ENCODE results near the gene RFC4. TPM values are rescaled to one million over a fixed set of nuclear protein-coding genes. Genes with fewer than 3 reads are reported as not detected.

RFC4 gene
- total RNA-seq, 1 experiment from 2014 or later, result 70.7 TPM

GRCh38 chr3:186750316-186750715, 56.0 kb downstream of the RFC4 start:
- ChIA-PET POLR2A (interaction anchor here (0.7 kb wide), 1 partner anchor 30 kb away, joined by 5 read pairs; no protein-coding TSS in a partner anchor), CTCF (no interaction called here)
- in situ Hi-C loops (cut with HindIII; ENCODE audit: low pct_unique_long_range_greater_than_20kb, low sequenced_read_pairs) (no loop called here), intact Hi-C loops (cut with micrococcal nuclease; ENCODE audit: unreplicated experiment) (no loop called here)
- Histone ChIP-seq H3K27me3 (ENCODE audit: control insufficient read depth, insufficient read depth, low read length) (no peaks in the 10 kb centered on the region), H3K4me1 (ENCODE audit: control insufficient read depth, insufficient read depth, low read length) (peaks cover 3% of the 10 kb centered on the region; the same call in 1 of the 2 replicates), H3K27ac (ENCODE audit: low read length) (no peak overlapping the region), H3K4me3 (ENCODE audit: low read depth in 2 of 2, low read length in 2 of 2) (no peak overlapping the region), H3K9me3 (ENCODE audit: control insufficient read depth, insufficient read depth, low read depth, low read length) (no peaks in the 10 kb centered on the region), H3K36me3 (ENCODE audit: control insufficient read depth, insufficient read depth, low read length) (no peaks in the 10 kb centered on the region)
- BruUV-seq (replicated peaks), result no TSS peak
- DNase-seq (ENCODE audit: low read depth, low spot score), result no peak
- no peak for TF ChIP-seq POLR2AphosphoS5 (IDR thresholded peaks at IDR 0.05; ENCODE audit: low read depth, low read length)
- TF ChIP-seq TCF7L2 (IDR thresholded peaks at IDR 0.05; ENCODE audit: low read depth, low read length), result no peak
- TF ChIP-seq REST (IDR thresholded peaks at IDR 0.05; ENCODE audit: insufficient read depth in 1 of 2, low read depth in 2 of 2, low read length in 1 of 2), result no peak
- TF ChIP-seq CTCF (IDR thresholded peaks at IDR 0.05), result no peak
- TF ChIP-seq SIN3A (IDR thresholded peaks at IDR 0.05; ENCODE audit: borderline replicate concordance, insufficient read depth, low read depth, low read length), result no peak
- no peak for ATAC-seq

DNA sequence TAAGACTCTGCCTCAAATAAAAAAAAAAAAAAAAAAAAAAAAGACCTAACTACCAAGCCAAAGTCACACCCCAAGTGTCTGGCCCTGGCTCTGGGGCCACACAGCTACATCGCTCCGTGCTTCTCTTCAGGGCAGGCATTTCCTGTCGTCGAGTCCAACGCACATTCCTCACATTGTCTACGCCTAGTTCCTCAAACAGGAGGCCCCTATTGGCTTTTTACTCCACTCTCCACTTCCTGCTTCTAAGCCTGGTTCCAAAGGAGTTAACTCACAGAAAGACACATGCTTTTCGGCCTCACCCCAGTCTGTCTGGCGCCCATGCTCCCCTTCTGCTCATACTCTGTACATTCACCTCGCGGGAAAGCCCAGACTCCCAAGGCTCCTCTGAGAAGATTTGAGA, 60.3 kb downstream of the RFC4 start:
- intact Hi-C loops (cut with micrococcal nuclease; ENCODE audit: unreplicated experiment), result no loop called here
- no peaks in the 10 kb centered on the region for H3K4me1 ChIP-seq (ENCODE audit: control insufficient read depth, insufficient read depth, low read length)
- H3K36me3 ChIP-seq (ENCODE audit: control insufficient read depth, insufficient read depth, low read length), result no peaks in the 10 kb centered on the region
- TF ChIP-seq SIN3A (IDR thresholded peaks at IDR 0.05; ENCODE audit: borderline replicate concordance, insufficient read depth, low read depth, low read length), result no peak
- no peak for TF ChIP-seq TCF7L2 (IDR thresholded peaks at IDR 0.05; ENCODE audit: low read depth, low read length)
- no peak for TF ChIP-seq REST (IDR thresholded peaks at IDR 0.05; ENCODE audit: insufficient read depth in 1 of 2, low read depth in 2 of 2, low read length in 1 of 2)
- TF ChIP-seq POLR2AphosphoS5 (IDR thresholded peaks at IDR 0.05; ENCODE audit: low read depth, low read length), result no peak
- TF ChIP-seq CTCF (IDR thresholded peaks at IDR 0.05), result no peak
- H3K9me3 ChIP-seq (ENCODE audit: control insufficient read depth, insufficient read depth, low read depth, low read length), result no peaks in the 10 kb centered on the region
- H3K27me3 ChIP-seq (ENCODE audit: control insufficient read depth, insufficient read depth, low read length), result no peaks in the 10 kb centered on the region
- ATAC-seq, result no peak
- no peak for DNase-seq (ENCODE audit: low read depth, low spot score)
- H3K27ac ChIP-seq (ENCODE audit: low read length), result no peak overlapping the region
- CTCF ChIA-PET, result no interaction called here
- in situ Hi-C loops (cut with HindIII; ENCODE audit: low pct_unique_long_range_greater_than_20kb, low sequenced_read_pairs), result no loop called here
- POLR2A ChIA-PET, result interaction anchor here (0.6 kb wide), 1 partner anchor 234 kb away, joined by 11 read pairs; no protein-coding TSS in a partner anchor
- BruUV-seq (replicated peaks), result no TSS peak
- no peak overlapping the region for H3K4me3 ChIP-seq (ENCODE audit: low read depth in 2 of 2, low read length in 2 of 2)

Data from Panc1 (cell line).